Measurements from ENCODE around the gene TBC1D22A. TPM values are rescaled to one million over a fixed set of nuclear protein-coding genes. Genes with fewer than 3 reads are reported as not detected.

TBC1D22A gene
- total RNA-seq, 1 experiment from 2014 or later: 20.9 TPM

DNA sequence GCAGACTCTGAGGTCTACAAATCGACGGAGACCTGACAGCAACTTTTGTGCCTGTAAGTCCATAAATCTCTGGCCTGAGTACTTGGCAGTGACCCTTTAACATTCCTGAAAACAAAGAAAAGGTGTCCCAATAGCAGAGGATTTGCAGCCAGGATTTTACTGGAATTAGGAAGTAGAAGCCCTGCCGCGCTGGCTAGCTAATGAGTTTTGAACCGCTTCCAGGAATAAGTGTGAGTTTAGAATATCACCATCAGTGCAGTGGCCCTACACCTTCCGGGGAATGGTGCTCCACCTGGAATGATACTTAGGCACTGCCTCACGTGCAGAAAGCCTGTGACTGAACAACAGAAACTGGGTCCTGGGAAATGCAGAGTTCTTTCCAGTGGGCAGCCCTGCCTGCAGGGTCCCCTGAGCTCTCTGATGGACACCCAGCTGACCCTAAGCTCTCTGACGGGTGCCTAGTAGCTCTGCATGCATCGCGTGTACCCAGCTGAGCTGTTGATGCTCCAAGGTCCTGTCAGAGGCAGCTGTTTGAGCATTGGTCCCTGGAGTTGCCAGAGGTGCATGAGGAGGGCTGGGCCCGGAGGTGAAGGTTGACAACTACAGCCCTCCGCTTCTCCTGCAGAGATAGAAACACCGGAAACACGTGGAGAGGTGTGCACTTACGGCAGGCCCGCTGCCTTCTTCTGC lies 380.9 kb downstream of the TBC1D22A start (continued):
- no peak for TF ChIP-seq CEBPB (IDR thresholded peaks at IDR 0.05; ENCODE audit: low read depth)
- TF ChIP-seq POLR2A (IDR thresholded peaks at IDR 0.05; ENCODE audit: borderline replicate concordance, extremely low read depth, insufficient read depth, insufficient read length): no peak
- TF ChIP-seq SP1 (IDR thresholded peaks at IDR 0.05; ENCODE audit: low read depth): no peak
- TF ChIP-seq EZH2phosphoT487 (IDR thresholded peaks at IDR 0.05; ENCODE audit: borderline replicate concordance): no peak
- TF ChIP-seq ZBTB33 (IDR thresholded peaks at IDR 0.05; ENCODE audit: extremely low read depth, insufficient replicate concordance, low read length): no peak
- no peak for TF ChIP-seq POLR2AphosphoS5 (IDR thresholded peaks at IDR 0.05; ENCODE audit: low read depth, low read length)

- Histone ChIP-seq H4K20me1 (ENCODE audit: insufficient read depth) (no peaks in the 10 kb centered on the region), H3K4me2 (ENCODE audit: low read length) (no peak overlapping the region), H3K79me2 (ENCODE audit: insufficient read depth, low read length) (no peaks in the 10 kb centered on the region), H3K27ac (ENCODE audit: low read depth, low read length) (no peak overlapping the region), H3K4me3 (replicated peaks in 1 of 2; ENCODE audit: low read depth in 1 of 2, low read length in 2 of 2) (no peak overlapping the region), H3K9me2 (ENCODE audit: insufficient read depth) (no peaks in the 10 kb centered on the region), H3K36me3 (ENCODE audit: control insufficient read depth in 1 of 2, insufficient read depth in 2 of 2, low read length in 2 of 2) (no peaks in the 10 kb centered on the region), H3K9ac (ENCODE audit: low read length) (no peak overlapping the region), H3K27me3 (ENCODE audit: insufficient read depth, low read length) (no peaks in the 10 kb centered on the region), H3K9me3 (ENCODE audit: control insufficient read depth in 1 of 2, insufficient read depth in 1 of 2, low read depth in 1 of 2, low read length in 2 of 2) (no peaks in the 10 kb centered on the region), H2AFZ (ENCODE audit: low read depth, low read length, poor library complexity, severe bottlenecking) (no peak overlapping the region), H3K4me1 (ENCODE audit: control insufficient read depth in 1 of 2, insufficient read depth in 2 of 2, low read length in 2 of 2) (no peaks in the 10 kb centered on the region)
- ATAC-seq (no peak), DNase-seq (ENCODE audit: low read depth, low spot score) (no peak)
- CTCF ChIA-PET: no interaction called here
- POLR2A ChIA-PET: no interaction called here
- intact Hi-C loops (cut with micrococcal nuclease): no loop called here
- no TSS peak for BruUV-seq (replicated peaks)
- RAD21 ChIA-PET (ENCODE audit: low non-redundant PET in 1 of 2, low total read pairs in 2 of 2, uncharacterized antibody in 2 of 2, unreplicated experiment in 2 of 2): no interaction called here
- TF ChIP-seq TCF7L2 (IDR thresholded peaks at IDR 0.05; ENCODE audit: borderline replicate concordance, extremely low read depth, insufficient read depth, insufficient read length) (no peak), RAD21 (IDR thresholded peaks at IDR 0.05; ENCODE audit: low read depth) (no peak), POLR2A (IDR thresholded peaks at IDR 0.05; ENCODE audit: borderline replicate concordance, extremely low read depth, insufficient read depth, insufficient read length) (no peak), SRF (IDR thresholded peaks at IDR 0.05; ENCODE audit: low read depth) (no peak), FOSL1 (IDR thresholded peaks at IDR 0.05; ENCODE audit: low read depth) (no peak), JUND (IDR thresholded peaks at IDR 0.05) (no peak), EZH2 (IDR thresholded peaks at IDR 0.05) (no peak), SP1 (IDR thresholded peaks at IDR 0.05; ENCODE audit: low read depth) (no peak), ZBTB33 (IDR thresholded peaks at IDR 0.05; ENCODE audit: extremely low read depth, insufficient replicate concordance, low read length) (no peak)
- TF ChIP-seq, protein P1, sequence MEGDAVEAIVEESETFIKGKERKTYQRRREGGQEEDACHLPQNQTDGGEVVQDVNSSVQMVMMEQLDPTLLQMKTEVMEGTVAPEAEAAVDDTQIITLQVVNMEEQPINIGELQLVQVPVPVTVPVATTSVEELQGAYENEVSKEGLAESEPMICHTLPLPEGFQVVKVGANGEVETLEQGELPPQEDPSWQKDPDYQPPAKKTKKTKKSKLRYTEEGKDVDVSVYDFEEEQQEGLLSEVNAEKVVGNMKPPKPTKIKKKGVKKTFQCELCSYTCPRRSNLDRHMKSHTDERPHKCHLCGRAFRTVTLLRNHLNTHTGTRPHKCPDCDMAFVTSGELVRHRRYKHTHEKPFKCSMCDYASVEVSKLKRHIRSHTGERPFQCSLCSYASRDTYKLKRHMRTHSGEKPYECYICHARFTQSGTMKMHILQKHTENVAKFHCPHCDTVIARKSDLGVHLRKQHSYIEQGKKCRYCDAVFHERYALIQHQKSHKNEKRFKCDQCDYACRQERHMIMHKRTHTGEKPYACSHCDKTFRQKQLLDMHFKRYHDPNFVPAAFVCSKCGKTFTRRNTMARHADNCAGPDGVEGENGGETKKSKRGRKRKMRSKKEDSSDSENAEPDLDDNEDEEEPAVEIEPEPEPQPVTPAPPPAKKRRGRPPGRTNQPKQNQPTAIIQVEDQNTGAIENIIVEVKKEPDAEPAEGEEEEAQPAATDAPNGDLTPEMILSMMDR (IDR thresholded peaks at IDR 0.05 in 2 of 3, conservative IDR thresholded peaks at IDR 0.05 in 1 of 3; ENCODE audit: borderline replicate concordance in 1 of 3, insufficient read depth in 1 of 3, low read depth in 2 of 3, low read length in 2 of 3): no peak
- TF ChIP-seq, protein P2, sequence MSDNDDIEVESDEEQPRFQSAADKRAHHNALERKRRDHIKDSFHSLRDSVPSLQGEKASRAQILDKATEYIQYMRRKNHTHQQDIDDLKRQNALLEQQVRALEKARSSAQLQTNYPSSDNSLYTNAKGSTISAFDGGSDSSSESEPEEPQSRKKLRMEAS (IDR thresholded peaks at IDR 0.05): no peak
Observed at GRCh38 chr22:47144076-47144765, 381.8 kb downstream of the TBC1D22A start.
